Measurements from ENCODE around the gene GLB1L2.

The GLB1L2 gene

GRCh38 chr11:134413043-134413825 lies 81.4 kb downstream of the GLB1L2 start:
- H3K27me3 ChIP-seq (replicated peaks; ENCODE audit: control insufficient read depth, insufficient read depth, low read length), result peaks cover 52% of the 10 kb centered on the region
- no peak for DNase-seq (ENCODE audit: low read depth)
- H3K4me3 ChIP-seq (ENCODE audit: low read length), result no peak overlapping the region

DNA sequence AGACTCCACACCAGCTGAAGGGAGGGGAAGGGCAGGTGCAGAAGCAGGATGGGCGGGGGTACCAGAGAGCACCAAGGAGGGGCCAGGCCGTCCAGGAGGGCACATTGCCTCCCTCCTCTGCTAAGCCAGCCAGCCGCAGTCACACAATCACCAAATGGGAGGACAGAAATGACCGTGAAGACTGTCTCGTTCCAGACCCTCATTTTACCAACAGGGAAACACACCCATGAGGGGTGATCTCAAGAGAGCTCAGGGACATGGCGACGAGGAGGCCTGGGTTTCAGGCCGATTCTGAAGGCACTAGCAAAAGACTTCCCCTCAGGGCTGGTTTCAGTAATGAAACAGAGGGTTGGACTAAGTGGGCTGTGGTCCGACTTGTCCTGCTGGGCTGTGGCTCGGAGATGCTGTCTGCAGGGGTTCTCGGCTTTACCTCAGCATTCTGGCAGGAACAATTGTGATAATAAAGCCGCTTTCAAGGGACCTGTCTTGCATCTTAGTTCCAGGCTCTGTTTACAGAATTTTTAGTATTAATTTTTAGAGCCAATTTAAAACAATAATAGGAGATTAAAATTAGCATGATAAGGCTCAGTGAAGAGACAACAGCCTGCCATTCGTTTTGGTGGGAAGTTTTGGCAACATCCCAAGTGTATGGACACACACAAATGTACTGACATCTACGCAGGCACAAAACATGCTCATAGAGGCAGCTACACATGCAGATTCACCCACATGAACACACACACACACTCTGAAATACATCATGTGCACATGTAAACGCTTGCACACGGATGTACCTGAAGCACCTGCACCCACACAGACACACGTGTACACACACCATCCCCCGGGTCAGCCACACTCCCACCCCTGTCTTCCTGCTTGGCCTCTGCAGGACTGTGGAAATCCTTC lies 82.3 kb downstream of the GLB1L2 start:
- Histone ChIP-seq H3K9me3 (ENCODE audit: control insufficient read depth, low read length) (no peaks in the 10 kb centered on the region), H3K4me1 (ENCODE audit: control insufficient read depth, insufficient read depth, low read length) (no peaks in the 10 kb centered on the region), H3K36me3 (ENCODE audit: control insufficient read depth, insufficient read depth, low read length, severe bottlenecking) (no peaks in the 10 kb centered on the region), H3K9ac (ENCODE audit: low read length) (no peak overlapping the region), H3K4me3 (ENCODE audit: low read length) (no peak overlapping the region), H3K27me3 (replicated peaks; ENCODE audit: control insufficient read depth, insufficient read depth, low read length) (peaks cover 50% of the 10 kb centered on the region)
- DNase-seq (ENCODE audit: low read depth), result no peak

More at GRCh38 chr11:134413043-134413825, 81.4 kb downstream of the GLB1L2 start:
- Histone ChIP-seq H3K4me1 (ENCODE audit: control insufficient read depth, insufficient read depth, low read length) (no peaks in the 10 kb centered on the region), H3K36me3 (ENCODE audit: control insufficient read depth, insufficient read depth, low read length, severe bottlenecking) (no peaks in the 10 kb centered on the region), H3K9ac (ENCODE audit: low read length) (no peak overlapping the region), H3K9me3 (ENCODE audit: control insufficient read depth, low read length) (no peaks in the 10 kb centered on the region)

- Histone ChIP-seq H3K27me3 (replicated peaks; ENCODE audit: control insufficient read depth, insufficient read depth, low read length) (peaks cover 42% of the 10 kb centered on the region), H3K4me1 (ENCODE audit: control insufficient read depth, insufficient read depth, low read length) (no peaks in the 10 kb centered on the region), H3K9ac (ENCODE audit: low read length) (no peak overlapping the region), H3K9me3 (ENCODE audit: control insufficient read depth, low read length) (no peaks in the 10 kb centered on the region), H3K4me3 (ENCODE audit: low read length) (no peak overlapping the region), H3K36me3 (ENCODE audit: control insufficient read depth, insufficient read depth, low read length, severe bottlenecking) (no peaks in the 10 kb centered on the region)
- no peak for DNase-seq (ENCODE audit: low read depth)
These were observed 83.3 kb downstream of the GLB1L2 start for GRCh38 chr11:134414766-134415765.

- H3K4me3 ChIP-seq (ENCODE audit: low read length), result no peak overlapping the region
- DNase-seq (ENCODE audit: low read depth), result no peak
- H3K4me1 ChIP-seq (ENCODE audit: control insufficient read depth, insufficient read depth, low read length), result no peaks in the 10 kb centered on the region
- peaks cover 30% of the 10 kb centered on the region for H3K27me3 ChIP-seq (replicated peaks; ENCODE audit: control insufficient read depth, insufficient read depth, low read length)
- no peaks in the 10 kb centered on the region for H3K9me3 ChIP-seq (ENCODE audit: control insufficient read depth, low read length)
- H3K36me3 ChIP-seq (ENCODE audit: control insufficient read depth, insufficient read depth, low read length, severe bottlenecking), result no peaks in the 10 kb centered on the region
- H3K9ac ChIP-seq (ENCODE audit: low read length), result no peak overlapping the region
These were observed 84.9 kb downstream of the GLB1L2 start for GRCh38 chr11:134416726-134417125.

- Histone ChIP-seq H3K4me3 (ENCODE audit: low read length) (no peak overlapping the region), H3K27me3 (replicated peaks; ENCODE audit: control insufficient read depth, insufficient read depth, low read length) (peaks cover 34% of the 10 kb centered on the region), H3K9me3 (ENCODE audit: control insufficient read depth, low read length) (no peaks in the 10 kb centered on the region), H3K4me1 (ENCODE audit: control insufficient read depth, insufficient read depth, low read length) (no peaks in the 10 kb centered on the region), H3K36me3 (ENCODE audit: control insufficient read depth, insufficient read depth, low read length, severe bottlenecking) (no peaks in the 10 kb centered on the region), H3K9ac (ENCODE audit: low read length) (no peak overlapping the region)
- DNase-seq (ENCODE audit: low read depth), result peak; percentile 11
These were observed 86.4 kb downstream of the GLB1L2 start for GRCh38 chr11:134417871-134418840.

GRCh38 chr11:134423106-134423505 lies 91.3 kb downstream of the GLB1L2 start:
- DNase-seq (ENCODE audit: low read depth), result no peak
- H3K27me3 ChIP-seq (replicated peaks; ENCODE audit: control insufficient read depth, insufficient read depth, low read length), result peaks cover 14% of the 10 kb centered on the region
- H3K4me1 ChIP-seq (ENCODE audit: control insufficient read depth, insufficient read depth, low read length), result no peaks in the 10 kb centered on the region
- H3K4me3 ChIP-seq (ENCODE audit: low read length), result no peak overlapping the region
- no peak overlapping the region for H3K9ac ChIP-seq (ENCODE audit: low read length)
- no peaks in the 10 kb centered on the region for H3K36me3 ChIP-seq (ENCODE audit: control insufficient read depth, insufficient read depth, low read length, severe bottlenecking)
- H3K9me3 ChIP-seq (ENCODE audit: control insufficient read depth, low read length), result no peaks in the 10 kb centered on the region

DNA sequence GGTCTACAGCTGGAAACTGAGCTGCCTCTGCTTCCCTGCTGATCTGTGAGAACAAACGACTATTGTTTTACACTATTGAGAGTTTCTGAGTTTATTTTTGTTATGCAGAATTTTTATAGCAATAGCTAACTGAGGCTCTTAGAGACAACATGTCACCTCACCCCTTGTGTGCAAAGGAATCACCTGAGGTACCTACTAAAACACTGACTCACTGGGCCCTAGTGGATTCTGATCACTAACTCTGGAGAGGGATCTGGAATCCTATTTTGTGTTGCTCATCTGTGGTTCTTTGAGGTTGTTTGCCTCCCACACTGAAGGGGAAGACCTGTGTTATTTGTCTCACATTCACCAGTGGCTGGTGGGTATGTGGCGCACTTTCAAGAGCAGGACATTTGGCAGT lies 93.6 kb downstream of the GLB1L2 start:
- H3K4me1 ChIP-seq (ENCODE audit: control insufficient read depth, insufficient read depth, low read length), result no peaks in the 10 kb centered on the region
- peaks cover 16% of the 10 kb centered on the region for H3K27me3 ChIP-seq (replicated peaks; ENCODE audit: control insufficient read depth, insufficient read depth, low read length)
- no peaks in the 10 kb centered on the region for H3K9me3 ChIP-seq (ENCODE audit: control insufficient read depth, low read length)
- no peak overlapping the region for H3K9ac ChIP-seq (ENCODE audit: low read length)
- no peaks in the 10 kb centered on the region for H3K36me3 ChIP-seq (ENCODE audit: control insufficient read depth, insufficient read depth, low read length, severe bottlenecking)
- DNase-seq (ENCODE audit: low read depth), result no peak
- no peak overlapping the region for H3K4me3 ChIP-seq (ENCODE audit: low read length)
